ENCODE measurements around the gene GNAT1. TPM values are rescaled to one million over a fixed set of nuclear protein-coding genes. Genes with fewer than 3 reads are reported as not detected.

The GNAT1 gene
- polyA plus RNA-seq, 1 donor (not counting 4 experiments of a cell fraction or from before 2014, with no cell fraction given): 0.12 TPM

DNA sequence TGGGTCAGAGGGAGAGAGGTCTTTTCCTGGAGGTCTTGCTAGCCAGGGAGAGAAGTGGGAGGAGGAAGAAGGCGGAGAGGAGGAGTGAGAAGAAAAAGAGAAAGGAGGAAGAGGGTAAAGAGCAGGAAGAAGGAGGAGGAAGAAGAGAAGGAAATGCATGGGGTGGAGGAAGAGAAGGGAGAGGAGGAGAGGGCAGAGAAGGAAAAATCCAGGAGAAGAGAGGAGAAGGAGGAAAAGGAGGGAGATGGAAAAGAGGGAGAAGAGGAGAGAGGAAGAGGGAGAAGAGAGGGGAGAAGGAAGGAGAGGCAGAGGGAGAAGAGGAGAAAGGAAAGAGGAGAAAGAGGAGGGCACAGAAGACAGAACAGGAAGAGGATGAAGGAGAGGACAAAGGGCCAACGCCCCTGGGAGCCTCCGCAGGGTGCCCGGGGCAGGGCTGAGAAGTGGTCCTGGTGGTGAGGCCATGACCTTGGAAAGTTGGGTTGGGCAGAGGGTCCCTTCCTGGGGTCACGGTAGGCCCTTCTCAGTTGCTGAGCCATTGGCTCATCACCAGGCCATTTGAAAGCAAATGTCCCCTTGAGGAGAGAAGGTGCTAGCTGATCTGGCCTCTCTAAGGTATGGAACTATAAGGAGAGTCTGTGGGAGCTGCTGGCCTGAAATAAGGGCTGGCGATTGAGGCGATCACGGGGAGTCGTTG lies 37.5 kb upstream of the GNAT1 start:
- Histone ChIP-seq H3K9me3 (ENCODE audit: control insufficient read depth, low read depth, low read length) (no peaks in the 10 kb centered on the region), H3K9ac (ENCODE audit: control insufficient read depth, extremely low read depth, insufficient read depth, low read length) (no peak overlapping the region), H3K27me3 (ENCODE audit: control insufficient read depth, extremely low read depth, insufficient read depth, low read length) (no peaks in the 10 kb centered on the region), H3K9me1 (ENCODE audit: control insufficient read depth, extremely low read depth, insufficient read depth, low read length) (peaks cover 6% of the 10 kb centered on the region), H3K4me2 (ENCODE audit: control insufficient read depth, extremely low read depth, insufficient read depth, low read depth, low read length) (peak overlapping the region; percentile 23), H3K79me2 (ENCODE audit: control insufficient read depth, insufficient read depth, low read length) (peaks cover 40% of the 10 kb centered on the region), H2AFZ (ENCODE audit: control insufficient read depth, low read length) (no peak overlapping the region), H4K20me1 (ENCODE audit: control insufficient read depth, extremely low read depth, insufficient read depth, low read length) (no peaks in the 10 kb centered on the region), H3K36me3 (ENCODE audit: control insufficient read depth in 2 of 2, extremely low read depth in 1 of 2, insufficient read depth in 2 of 2, low read length in 2 of 2) (peaks cover under 1 to 8% of the 10 kb centered on the region in 2 experiments), H3K4me3 (ENCODE audit: control insufficient read depth in 2 of 3, extremely low read depth in 1 of 3, insufficient read depth in 2 of 3, low read depth in 1 of 3, low read length in 3 of 3) (no peak overlapping the region), H3K4me1 (ENCODE audit: control insufficient read depth, extremely low read depth, insufficient read depth, low read length) (peaks cover 48% of the 10 kb centered on the region), H3K27ac (ENCODE audit: control insufficient read depth, insufficient read depth, low read length) (no peak overlapping the region)
- DNase-seq (ENCODE audit: low read depth, low spot score) (no peak), FAIRE-seq (no peak)
- dilution Hi-C loops (cut with MboI; ENCODE audit: extremely low pct_ligation_motif_present, low sequenced_read_pairs): no loop called here
- TF ChIP-seq EZH2 (IDR thresholded peaks at IDR 0.05; ENCODE audit: low read length): no peak
- TF ChIP-seq, protein P1, sequence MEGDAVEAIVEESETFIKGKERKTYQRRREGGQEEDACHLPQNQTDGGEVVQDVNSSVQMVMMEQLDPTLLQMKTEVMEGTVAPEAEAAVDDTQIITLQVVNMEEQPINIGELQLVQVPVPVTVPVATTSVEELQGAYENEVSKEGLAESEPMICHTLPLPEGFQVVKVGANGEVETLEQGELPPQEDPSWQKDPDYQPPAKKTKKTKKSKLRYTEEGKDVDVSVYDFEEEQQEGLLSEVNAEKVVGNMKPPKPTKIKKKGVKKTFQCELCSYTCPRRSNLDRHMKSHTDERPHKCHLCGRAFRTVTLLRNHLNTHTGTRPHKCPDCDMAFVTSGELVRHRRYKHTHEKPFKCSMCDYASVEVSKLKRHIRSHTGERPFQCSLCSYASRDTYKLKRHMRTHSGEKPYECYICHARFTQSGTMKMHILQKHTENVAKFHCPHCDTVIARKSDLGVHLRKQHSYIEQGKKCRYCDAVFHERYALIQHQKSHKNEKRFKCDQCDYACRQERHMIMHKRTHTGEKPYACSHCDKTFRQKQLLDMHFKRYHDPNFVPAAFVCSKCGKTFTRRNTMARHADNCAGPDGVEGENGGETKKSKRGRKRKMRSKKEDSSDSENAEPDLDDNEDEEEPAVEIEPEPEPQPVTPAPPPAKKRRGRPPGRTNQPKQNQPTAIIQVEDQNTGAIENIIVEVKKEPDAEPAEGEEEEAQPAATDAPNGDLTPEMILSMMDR (optimal IDR thresholded peaks at IDR 0.05 in 1 of 3, IDR thresholded peaks at IDR 0.05 in 1 of 3, conservative IDR thresholded peaks at IDR 0.05 in 1 of 3; ENCODE audit: extremely low read depth in 1 of 3, insufficient read depth in 2 of 3, low read length in 3 of 3): no peak

DNA sequence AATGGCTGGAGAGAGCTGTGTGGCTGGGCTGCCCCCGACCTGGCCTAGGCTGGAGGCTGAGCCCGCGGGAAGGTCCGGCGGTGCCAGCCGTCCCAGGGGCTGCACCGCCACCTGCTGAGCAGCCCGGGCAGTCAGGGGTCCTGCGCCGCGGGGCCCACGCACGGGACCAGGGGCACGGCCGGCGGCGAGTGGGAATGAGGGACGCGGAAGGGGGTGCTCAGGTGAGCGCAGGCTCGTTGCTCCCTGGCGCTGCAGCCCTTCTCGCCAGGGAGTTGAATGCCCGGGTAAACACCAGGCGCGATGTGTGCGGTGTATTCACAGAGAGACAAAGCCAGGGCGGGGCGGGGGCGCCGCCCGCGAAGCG lies 37.0 kb upstream of the GNAT1 start:
- H3K27ac ChIP-seq (ENCODE audit: control insufficient read depth, insufficient read depth, low read length): no peak overlapping the region
- no peaks in the 10 kb centered on the region for H3K27me3 ChIP-seq (ENCODE audit: control insufficient read depth, extremely low read depth, insufficient read depth, low read length)
- dilution Hi-C loops (cut with MboI; ENCODE audit: extremely low pct_ligation_motif_present, low sequenced_read_pairs): no loop called here
- DNase-seq (ENCODE audit: low read depth, low spot score): no peak
- H2AFZ ChIP-seq (ENCODE audit: control insufficient read depth, low read length): no peak overlapping the region
- peaks cover 6% of the 10 kb centered on the region for H3K9me1 ChIP-seq (ENCODE audit: control insufficient read depth, extremely low read depth, insufficient read depth, low read length)
- peak overlapping the region; percentile 23 for H3K4me2 ChIP-seq (ENCODE audit: control insufficient read depth, extremely low read depth, insufficient read depth, low read depth, low read length)
- FAIRE-seq: no peak
- H3K36me3 ChIP-seq (ENCODE audit: control insufficient read depth in 2 of 2, extremely low read depth in 1 of 2, insufficient read depth in 2 of 2, low read length in 2 of 2): peaks cover 4 to 11% of the 10 kb centered on the region in 2 experiments
- peaks cover 45% of the 10 kb centered on the region for H3K79me2 ChIP-seq (ENCODE audit: control insufficient read depth, insufficient read depth, low read length)
- H3K9me3 ChIP-seq (ENCODE audit: control insufficient read depth, low read depth, low read length): no peaks in the 10 kb centered on the region
- peaks cover 54% of the 10 kb centered on the region for H3K4me1 ChIP-seq (ENCODE audit: control insufficient read depth, extremely low read depth, insufficient read depth, low read length)
- TF ChIP-seq EZH2 (IDR thresholded peaks at IDR 0.05; ENCODE audit: low read length): no peak
- TF ChIP-seq, protein P1 (optimal IDR thresholded peaks at IDR 0.05 in 1 of 3, IDR thresholded peaks at IDR 0.05 in 1 of 3, conservative IDR thresholded peaks at IDR 0.05 in 1 of 3; ENCODE audit: extremely low read depth in 1 of 3, insufficient read depth in 2 of 3, low read length in 3 of 3): peak in 1 of 3 experiments; percentile 24
- no peaks in the 10 kb centered on the region for H4K20me1 ChIP-seq (ENCODE audit: control insufficient read depth, extremely low read depth, insufficient read depth, low read length)
- no peak overlapping the region for H3K4me3 ChIP-seq (ENCODE audit: control insufficient read depth in 2 of 3, extremely low read depth in 1 of 3, insufficient read depth in 2 of 3, low read depth in 1 of 3, low read length in 3 of 3)
- no peak overlapping the region for H3K9ac ChIP-seq (ENCODE audit: control insufficient read depth, extremely low read depth, insufficient read depth, low read length)
